Immature natural killer cell (primary cell): ENCODE measurements around the gene TRIO. TPM values are rescaled to one million over a fixed set of nuclear protein-coding genes. Genes with fewer than 3 reads are reported as not detected.
A peak's percentile ranks its signal among the peaks of the same experiment; 100 is the strongest.

Experiments
- DNase-seq, 3 donors: peaks; one replicate each; pipeline ENCODE4 v3.0.0; 2022; ENCODE audit warnings: mixed read lengths in 1 of 3
- H3K27ac Mint-ChIP-seq, 6 donors: one replicate each; pipeline ENCODE4 v1.8.0; 2020; ENCODE audit warnings: mixed read lengths in 6 of 6, mild to moderate bottlenecking in 5 of 6, inconsistent platforms in 4 of 6, moderate library complexity in 3 of 6
- H3K27me3 Mint-ChIP-seq, 3 donors: one replicate each; pipeline ENCODE4 v1.8.0; 2020 to 2021; ENCODE audit warnings: low read depth in 3 of 3, mild to moderate bottlenecking in 3 of 3, mixed read lengths in 3 of 3, moderate library complexity in 3 of 3, inconsistent platforms in 1 of 3
- H3K36me3 Mint-ChIP-seq, 3 donors: one replicate each; pipeline ENCODE4 v1.8.0; 2020; ENCODE audit warnings: mixed read lengths in 3 of 3, inconsistent platforms in 2 of 3, mild to moderate bottlenecking in 2 of 3
- H3K4me1 Mint-ChIP-seq, 2 donors: one replicate each; pipeline ENCODE4 v1.8.0; 2020; ENCODE audit warnings: inconsistent platforms in 2 of 2, mild to moderate bottlenecking in 2 of 2, mixed read lengths in 2 of 2, moderate library complexity in 1 of 2
- H3K4me3 Mint-ChIP-seq, 5 donors: one replicate each; pipeline ENCODE4 v1.8.0; 2020; ENCODE audit warnings: mild to moderate bottlenecking in 5 of 5, mixed read lengths in 5 of 5, inconsistent platforms in 3 of 5, moderate library complexity in 3 of 5
- H3K9me3 Mint-ChIP-seq, 6 donors: one replicate each; pipeline ENCODE4 v1.8.0; 2020; ENCODE audit warnings: mild to moderate bottlenecking in 6 of 6, mixed read lengths in 6 of 6, inconsistent platforms in 4 of 6, moderate library complexity in 3 of 6
- polyA plus RNA-seq, 3 donors: library from polyadenylated mRNA; unstranded; fragments of 300-500 nt; fragmentation: Illumina TruSeq; gene quantifications; one replicate each; pipeline ENCODE4 v1.2.3, GENCODE V29; 2021

Gene TRIO
- polyA plus RNA-seq, 3 donors from 2014 or later: 0.70 to 2.3 (median 1.2) TPM

DNA sequence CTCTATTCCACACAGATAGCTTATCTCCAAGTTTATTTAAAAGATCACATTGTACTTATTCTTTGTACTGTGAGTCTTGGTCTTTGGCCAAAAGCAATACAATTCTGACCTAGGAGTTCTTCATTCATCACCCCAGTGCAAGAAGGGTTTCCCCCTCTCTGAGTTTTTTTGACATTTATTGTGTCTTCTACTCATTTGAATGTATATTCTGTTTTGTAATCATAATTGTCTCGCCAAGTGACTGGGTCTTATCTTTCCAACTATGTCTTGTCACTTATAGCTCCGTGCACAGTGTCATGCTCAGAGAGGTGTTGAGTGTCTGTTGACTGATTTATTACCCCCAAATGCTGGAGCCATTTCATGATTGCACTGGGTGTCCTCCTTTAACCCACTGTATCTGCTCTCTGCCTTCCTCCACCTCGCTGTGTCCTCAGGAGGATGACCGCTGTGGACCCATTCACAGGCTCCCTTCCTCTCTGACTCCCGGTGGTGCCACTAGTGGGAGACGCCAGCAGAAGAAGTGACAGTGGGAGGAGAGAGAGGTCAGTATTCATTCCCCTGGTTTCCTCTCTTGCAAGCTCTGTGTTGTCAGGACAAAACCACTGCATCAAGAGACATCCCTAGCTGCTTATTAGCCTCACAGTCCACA is 11.2 kb upstream of the TRIO start:
- Mint-ChIP-seq H3K4me3 (no peak overlapping the region), H3K9me3 (no peaks in the 10 kb centered on the region), H3K27me3 (peaks cover 4 to 12% (median 10%) of the 10 kb centered on the region in 3 donors), H3K27ac (no peak overlapping the region), H3K36me3 (no peaks in the 10 kb centered on the region), H3K4me1 (no peaks in the 10 kb centered on the region)
- DNase-seq: no peak

DNA sequence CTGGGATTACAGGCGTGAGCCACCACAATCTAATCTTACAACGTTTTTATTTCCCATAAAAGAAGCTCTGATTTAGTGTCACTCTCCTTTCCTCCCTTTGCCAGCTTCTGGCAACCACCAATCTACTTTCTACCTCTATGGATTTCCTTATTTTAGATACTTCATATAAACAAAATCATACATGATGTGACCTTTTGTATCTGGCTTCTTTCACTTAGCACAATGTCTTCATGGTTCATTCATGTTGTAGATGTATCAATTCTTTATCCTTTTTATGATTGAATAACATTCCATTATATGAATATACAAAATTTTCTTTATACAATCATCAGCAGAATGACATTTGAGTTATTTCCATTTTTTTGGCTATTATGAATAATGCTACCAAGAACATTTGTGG is 9.7 kb upstream of the TRIO start:
- Mint-ChIP-seq H3K9me3 (no peaks in the 10 kb centered on the region), H3K4me3 (no peak overlapping the region), H3K27me3 (peaks cover 4 to 12% (median 12%) of the 10 kb centered on the region in 3 donors), H3K27ac (no peak overlapping the region), H3K4me1 (no peaks in the 10 kb centered on the region), H3K36me3 (no peaks in the 10 kb centered on the region)
- no peak for DNase-seq

DNA sequence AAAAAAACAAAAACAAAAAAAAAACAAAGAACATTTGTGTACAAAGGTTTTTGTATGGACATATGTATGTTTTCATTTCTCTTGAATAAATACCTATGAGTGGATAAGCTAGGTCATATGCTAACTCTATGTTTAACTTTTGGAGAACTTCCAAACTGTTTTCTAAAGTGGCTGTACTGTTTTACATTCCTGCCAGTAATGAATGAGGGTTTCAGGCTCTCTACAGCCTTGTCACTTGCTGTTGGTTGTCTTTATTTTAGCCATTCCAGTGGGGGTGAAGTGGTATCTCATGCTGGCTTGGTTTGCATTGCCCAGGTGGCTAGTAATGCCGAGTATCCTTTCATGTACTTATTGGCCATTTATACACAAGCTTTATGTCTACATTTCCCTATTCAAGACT is 9.1 kb upstream of the TRIO start:
- H3K4me3 Mint-ChIP-seq: no peak overlapping the region
- no peaks in the 10 kb centered on the region for H3K9me3 Mint-ChIP-seq
- no peak overlapping the region for H3K27ac Mint-ChIP-seq
- peaks cover 4 to 16% (median 12%) of the 10 kb centered on the region in 3 donors for H3K27me3 Mint-ChIP-seq
- no peaks in the 10 kb centered on the region for H3K36me3 Mint-ChIP-seq
- no peaks in the 10 kb centered on the region for H3K4me1 Mint-ChIP-seq
- no peak for DNase-seq

DNA sequence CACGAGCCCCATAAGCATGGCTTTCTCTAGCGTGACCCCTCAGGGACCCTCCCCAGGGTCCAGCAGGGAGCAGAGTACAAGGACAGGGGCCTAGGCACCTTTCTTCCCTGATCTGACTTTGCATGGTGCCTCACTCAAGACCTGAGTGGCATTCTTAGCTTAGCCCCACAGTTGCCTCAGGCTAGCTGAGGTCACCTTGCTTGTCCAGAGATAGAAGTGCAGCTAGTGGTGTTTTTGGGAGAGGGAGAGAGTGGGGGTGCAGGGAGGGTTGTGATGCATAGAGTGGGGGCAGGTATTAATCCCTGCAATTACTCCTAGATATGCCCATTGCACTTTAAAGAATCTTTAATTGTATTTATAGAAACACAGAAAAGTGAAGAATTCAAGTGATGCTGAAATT is 8.4 kb upstream of the TRIO start:
- DNase-seq: no peak
- no peak overlapping the region for H3K27ac Mint-ChIP-seq
- H3K36me3 Mint-ChIP-seq: no peaks in the 10 kb centered on the region
- H3K4me1 Mint-ChIP-seq: no peaks in the 10 kb centered on the region
- no peak overlapping the region for H3K4me3 Mint-ChIP-seq
- H3K27me3 Mint-ChIP-seq: peaks cover 5 to 20% (median 13%) of the 10 kb centered on the region in 3 donors
- no peaks in the 10 kb centered on the region for H3K9me3 Mint-ChIP-seq

DNA sequence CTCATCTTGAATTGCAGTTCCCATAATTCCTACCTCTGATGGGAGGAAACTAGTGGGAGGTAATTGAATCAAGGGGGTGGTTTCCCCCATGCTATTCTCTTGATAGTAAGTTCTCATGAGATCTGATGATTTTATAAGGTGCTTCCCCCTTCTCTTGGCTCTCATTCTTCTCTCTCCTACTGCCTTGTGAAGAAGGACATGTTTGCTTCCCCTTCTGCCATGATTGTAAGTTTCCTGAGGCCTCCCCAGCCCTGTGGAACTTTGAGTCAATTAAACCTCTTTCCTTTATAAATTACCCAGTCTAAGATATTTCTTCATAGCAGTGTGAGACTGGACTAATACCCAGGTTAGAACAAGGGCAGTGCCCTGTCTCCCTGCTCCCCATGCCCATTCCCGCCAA is 7.5 kb upstream of the TRIO start:
- Mint-ChIP-seq H3K27ac (no peak overlapping the region), H3K9me3 (no peaks in the 10 kb centered on the region), H3K36me3 (no peaks in the 10 kb centered on the region), H3K27me3 (peaks cover 2 to 20% (median 17%) of the 10 kb centered on the region in 3 donors), H3K4me3 (no peak overlapping the region), H3K4me1 (no peaks in the 10 kb centered on the region)
- no peak for DNase-seq

DNA sequence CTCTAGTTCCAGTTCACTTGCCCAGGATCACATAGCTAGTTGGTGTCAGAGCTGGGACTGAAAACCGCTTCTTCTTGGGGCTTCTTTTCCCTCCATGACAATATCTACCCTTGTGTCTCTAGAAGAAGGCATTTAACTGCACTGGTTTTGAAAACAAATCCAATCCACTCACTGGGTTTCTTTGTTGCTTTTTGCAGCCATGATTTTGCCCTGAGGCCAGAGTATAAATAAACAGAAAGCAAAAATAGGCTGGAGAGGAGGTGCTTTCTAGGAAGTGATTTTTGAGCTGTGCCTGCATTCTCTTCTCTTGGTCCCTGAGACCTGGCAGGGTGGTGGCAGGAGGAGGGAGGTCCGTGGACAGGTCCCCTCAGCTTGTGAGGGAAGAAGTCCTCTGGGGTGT is 6.9 kb upstream of the TRIO start:
- H3K27ac Mint-ChIP-seq: no peak overlapping the region
- H3K9me3 Mint-ChIP-seq: no peaks in the 10 kb centered on the region
- H3K4me1 Mint-ChIP-seq: no peaks in the 10 kb centered on the region
- peaks cover 2 to 20% (median 17%) of the 10 kb centered on the region in 3 donors for H3K27me3 Mint-ChIP-seq
- no peak for DNase-seq
- no peak overlapping the region for H3K4me3 Mint-ChIP-seq
- H3K36me3 Mint-ChIP-seq: no peaks in the 10 kb centered on the region

DNA sequence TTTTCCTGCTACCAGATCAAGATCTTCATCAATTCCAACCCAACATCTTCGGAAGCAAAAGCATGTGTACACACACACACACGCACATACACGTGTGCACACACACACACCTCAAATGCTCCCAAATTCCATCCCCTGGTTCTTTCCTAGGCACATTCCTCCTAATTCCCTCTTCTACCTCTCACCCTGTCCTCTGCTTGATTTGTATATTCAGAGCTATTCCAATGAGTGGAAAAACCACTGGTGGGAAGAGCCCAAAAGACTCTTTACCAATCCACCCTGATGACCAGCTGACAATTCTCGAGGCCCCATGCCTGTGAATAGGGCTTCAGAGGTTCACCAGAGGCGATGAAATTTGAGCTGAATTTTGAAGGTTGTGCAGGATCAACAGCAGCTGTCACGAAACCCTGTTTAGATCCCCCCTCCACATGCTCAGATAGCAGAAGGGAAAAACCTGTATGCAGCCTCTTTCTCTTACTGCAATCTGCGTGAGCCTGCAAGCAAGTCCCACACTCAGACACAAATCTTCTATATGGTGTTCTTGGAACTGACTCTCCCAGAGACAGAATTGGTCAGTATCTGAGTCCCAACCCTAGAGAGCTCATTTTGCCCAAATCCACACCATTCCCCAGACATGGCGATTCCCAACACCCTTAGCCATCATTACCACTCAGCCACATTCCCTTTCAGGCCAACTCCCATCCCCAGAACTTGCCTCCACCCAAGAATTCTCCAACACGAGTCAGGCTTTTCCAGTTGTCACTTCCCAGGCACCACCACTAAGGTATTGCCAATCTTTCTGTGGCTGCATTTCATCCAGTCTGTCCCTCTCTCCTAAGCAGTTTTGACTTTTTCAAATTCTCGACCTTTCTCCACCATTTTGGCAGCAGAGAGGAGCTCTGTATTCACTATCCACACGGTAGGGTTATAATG is 4.3 kb upstream of the TRIO start:
- Mint-ChIP-seq H3K4me1 (peaks cover 5 to 10% of the 10 kb centered on the region in 2 donors), H3K27me3 (peaks cover 2 to 22% (median 15%) of the 10 kb centered on the region in 3 donors), H3K27ac (no peak overlapping the region), H3K36me3 (no peaks in the 10 kb centered on the region), H3K4me3 (peak overlapping the region in 1 of 5 donors; percentile 11), H3K9me3 (no peaks in the 10 kb centered on the region)
- DNase-seq: no peak

DNA sequence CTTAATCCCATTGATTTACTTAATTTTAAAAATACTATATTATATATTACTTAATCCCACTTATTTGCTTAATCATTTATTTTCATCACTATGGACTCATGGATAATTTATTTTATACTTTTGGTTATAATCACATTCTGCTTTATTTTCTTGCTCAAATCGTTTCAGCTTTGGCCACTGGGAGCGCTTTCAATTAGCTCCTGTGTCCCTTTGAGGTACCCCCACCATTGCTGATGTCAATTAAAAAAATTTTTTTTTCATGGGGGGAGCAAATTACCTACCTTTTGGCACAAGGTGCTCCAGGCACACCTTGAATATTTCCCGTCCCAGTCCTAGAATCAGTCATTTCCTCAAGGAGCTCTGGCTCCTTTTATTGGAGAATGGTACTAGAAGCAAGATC is 1.4 kb upstream of the TRIO start:
- Mint-ChIP-seq H3K4me3 (peak overlapping the region; percentile 82 to 91 (median 87)), H3K9me3 (no peaks in the 10 kb centered on the region), H3K27me3 (peaks cover 2 to 24% (median 13%) of the 10 kb centered on the region in 3 donors), H3K27ac (peak overlapping the region in 2 of 6 donors; percentile 81 to 86), H3K36me3 (no peaks in the 10 kb centered on the region), H3K4me1 (peaks cover 14 to 23% of the 10 kb centered on the region in 2 donors)
- no peak for DNase-seq

DNA sequence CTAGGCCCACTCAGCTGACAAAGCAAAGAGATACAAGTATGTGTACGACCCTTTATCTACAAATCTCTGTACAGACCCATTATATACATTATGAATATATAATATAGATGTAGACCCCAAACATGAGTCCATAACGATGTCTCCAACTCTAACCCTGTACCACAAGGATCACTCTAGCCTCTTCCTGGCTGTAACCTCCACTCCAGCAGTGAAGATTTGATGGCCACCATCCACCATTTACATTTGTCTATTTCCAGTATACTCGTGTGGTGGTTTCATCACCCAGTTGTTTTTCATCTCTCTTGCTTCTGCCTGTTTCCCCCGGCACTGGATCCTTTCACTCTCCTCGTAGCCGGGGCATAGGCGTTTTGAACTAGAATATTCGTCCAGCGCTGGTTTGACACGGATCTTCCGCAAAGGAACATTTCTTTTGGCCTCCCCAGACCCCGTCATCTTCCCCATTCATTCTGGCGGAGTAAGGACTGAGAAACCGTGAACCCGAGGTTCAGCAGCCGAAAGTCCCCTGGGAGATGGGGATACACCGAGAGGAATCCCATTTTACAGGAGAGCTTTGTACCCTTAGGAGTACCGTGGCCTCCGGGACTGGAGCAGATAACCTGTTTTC is 828 bp upstream of the TRIO start:
- Mint-ChIP-seq H3K36me3 (no peaks in the 10 kb centered on the region), H3K4me3 (peak overlapping the region; percentile 82 to 91 (median 87)), H3K9me3 (no peaks in the 10 kb centered on the region), H3K27me3 (peaks cover 2 to 24% (median 13%) of the 10 kb centered on the region in 3 donors), H3K4me1 (peaks cover 14 to 23% of the 10 kb centered on the region in 2 donors), H3K27ac (peak overlapping the region in 5 of 6 donors; percentile 80 to 89 (median 86))
- no peak for DNase-seq

DNA sequence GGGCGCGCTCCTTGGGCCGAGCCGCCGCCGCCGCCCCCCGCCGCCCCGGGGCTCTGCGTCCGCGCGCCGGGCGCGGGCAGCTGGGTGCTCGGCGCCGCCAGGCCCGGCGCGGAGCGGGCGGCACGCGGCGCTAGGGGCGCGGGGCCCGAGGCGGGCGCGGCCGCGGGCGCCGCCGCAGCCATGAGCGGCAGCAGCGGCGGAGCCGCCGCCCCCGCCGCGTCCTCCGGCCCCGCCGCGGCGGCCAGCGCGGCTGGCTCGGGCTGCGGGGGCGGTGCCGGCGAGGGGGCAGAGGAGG is 351 bp downstream of the TRIO start:
- H3K4me3 Mint-ChIP-seq: no peak overlapping the region

DNA sequence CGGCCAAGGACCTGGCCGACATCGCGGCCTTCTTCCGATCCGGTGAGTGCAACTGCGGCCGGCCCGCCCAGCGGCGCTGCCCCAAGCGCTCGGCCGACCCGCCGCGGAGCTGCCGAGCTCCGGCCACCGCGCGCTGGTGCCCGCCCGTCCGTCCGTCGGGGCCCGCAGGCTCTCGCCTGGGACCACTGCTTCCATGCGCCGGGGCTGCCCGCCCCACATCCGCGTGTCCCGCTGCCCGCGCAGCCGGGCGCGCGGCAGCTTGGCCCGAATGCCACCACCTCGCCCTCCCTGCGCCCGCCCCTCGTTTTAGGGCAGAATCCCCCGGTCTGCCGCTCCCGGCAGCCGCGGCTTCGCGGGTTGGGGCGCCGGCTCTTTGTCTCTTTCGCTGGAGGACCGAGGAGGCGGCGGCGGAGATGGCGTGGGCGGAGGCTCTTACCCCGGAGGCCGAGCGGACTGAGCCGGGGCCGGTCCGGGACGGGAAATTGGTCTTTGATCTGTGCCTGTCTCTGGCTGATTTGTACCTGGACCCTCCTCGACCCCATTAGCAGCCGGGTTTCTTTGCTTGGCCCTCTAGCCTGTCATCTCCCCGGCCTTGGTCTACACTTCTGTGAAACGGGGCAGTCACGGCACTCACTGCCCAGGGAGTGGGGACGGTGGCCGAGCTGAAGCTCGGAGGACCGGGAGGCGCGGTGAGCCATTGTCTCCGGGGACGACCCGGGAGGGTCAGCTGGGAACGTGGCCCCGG is 871 bp downstream of the TRIO start:
- peak; percentile 48 to 52 (median 51) for DNase-seq
- Mint-ChIP-seq H3K9me3 (no peaks in the 10 kb centered on the region), H3K4me3 (peak overlapping the region; percentile 86 to 97 (median 91)), H3K27me3 (peaks cover 2 to 19% (median 10%) of the 10 kb centered on the region in 3 donors), H3K4me1 (peaks cover 14 to 23% of the 10 kb centered on the region in 2 donors), H3K27ac (peak overlapping the region; percentile 55 to 87 (median 73)), H3K36me3 (peaks cover 0 to under 1% (median 0%) of the 10 kb centered on the region in 3 donors)

More for the DNA sequence above, 351 bp downstream of the TRIO start:
- peaks cover 14 to 23% of the 10 kb centered on the region in 2 donors for H3K4me1 Mint-ChIP-seq
- peak overlapping the region in 1 of 6 donors; percentile 86 for H3K27ac Mint-ChIP-seq
- no peaks in the 10 kb centered on the region for H3K36me3 Mint-ChIP-seq
- peaks cover 2 to 21% (median 12%) of the 10 kb centered on the region in 3 donors for H3K27me3 Mint-ChIP-seq
- no peak for DNase-seq
- H3K9me3 Mint-ChIP-seq: no peaks in the 10 kb centered on the region

DNA sequence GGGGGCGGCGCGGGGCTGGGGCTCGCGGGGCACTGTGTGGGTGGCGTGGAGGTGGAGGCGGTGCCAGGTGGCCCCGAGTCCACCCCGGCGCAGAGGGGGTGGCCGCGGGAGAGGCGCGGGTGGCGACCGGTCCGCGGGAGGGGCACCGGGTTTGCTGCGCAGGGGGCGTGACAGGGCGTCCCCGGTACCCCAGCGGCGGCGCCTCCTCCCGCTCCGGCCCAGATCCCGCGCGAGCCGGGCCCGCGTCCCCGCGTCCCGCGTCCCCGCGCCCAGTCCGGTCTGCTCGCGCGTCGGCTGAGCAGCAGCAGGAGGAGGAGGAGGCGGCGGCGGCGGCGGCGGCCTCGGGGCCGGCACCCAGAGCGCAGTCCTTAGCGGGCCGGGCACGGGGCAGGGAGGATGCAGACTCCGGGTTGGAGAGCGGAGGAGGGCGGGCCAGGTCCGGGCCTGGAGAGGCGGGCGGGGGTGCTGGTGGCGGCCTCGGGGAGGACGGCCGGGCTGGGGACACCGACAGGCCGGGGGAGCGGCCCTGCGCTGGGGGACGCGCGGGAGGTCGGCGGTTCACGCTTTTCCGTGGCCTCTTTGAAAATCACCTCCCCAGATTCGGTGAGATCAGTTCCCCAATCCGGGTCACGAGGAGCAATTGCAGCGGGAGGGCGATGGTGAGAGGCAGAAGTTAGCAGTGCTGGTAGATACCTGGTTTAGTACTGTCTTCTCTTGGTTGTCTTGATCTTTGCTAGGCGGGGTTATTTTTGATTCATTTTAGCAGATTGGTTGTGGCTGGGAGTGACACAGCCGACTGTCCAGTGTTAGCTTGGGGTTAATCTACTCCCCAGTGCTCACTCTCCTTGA is 1.7 kb downstream of the TRIO start:
- H3K4me3 Mint-ChIP-seq: peak overlapping the region; percentile 89 to 97 (median 91)
- H3K27me3 Mint-ChIP-seq: peaks cover 0 to 18% (median 5%) of the 10 kb centered on the region in 3 donors
- H3K4me1 Mint-ChIP-seq: peaks cover 14 to 23% of the 10 kb centered on the region in 2 donors
- H3K9me3 Mint-ChIP-seq: no peaks in the 10 kb centered on the region
- peak; percentile 57 to 60 (median 60) for DNase-seq
- peak overlapping the region; percentile 77 to 92 (median 86) for H3K27ac Mint-ChIP-seq
- peaks cover 0 to 5% (median 0%) of the 10 kb centered on the region in 3 donors for H3K36me3 Mint-ChIP-seq
